Stimulated activated CD4-positive, alpha-beta T cell treated with anti-CD3 and anti-CD28 coated beads, TNF-alpha, amount 100 ng/mL, for 48 hours (primary cell): ENCODE measurements around the gene AOAH.

ENCODE experiments used
- DNase-seq, 3 donors: peaks; one replicate each; pipeline ENCODE4 v3.0.0-alpha.2; 2020; ENCODE audit warnings: low read depth in 3 of 3

AOAH gene, protein sequence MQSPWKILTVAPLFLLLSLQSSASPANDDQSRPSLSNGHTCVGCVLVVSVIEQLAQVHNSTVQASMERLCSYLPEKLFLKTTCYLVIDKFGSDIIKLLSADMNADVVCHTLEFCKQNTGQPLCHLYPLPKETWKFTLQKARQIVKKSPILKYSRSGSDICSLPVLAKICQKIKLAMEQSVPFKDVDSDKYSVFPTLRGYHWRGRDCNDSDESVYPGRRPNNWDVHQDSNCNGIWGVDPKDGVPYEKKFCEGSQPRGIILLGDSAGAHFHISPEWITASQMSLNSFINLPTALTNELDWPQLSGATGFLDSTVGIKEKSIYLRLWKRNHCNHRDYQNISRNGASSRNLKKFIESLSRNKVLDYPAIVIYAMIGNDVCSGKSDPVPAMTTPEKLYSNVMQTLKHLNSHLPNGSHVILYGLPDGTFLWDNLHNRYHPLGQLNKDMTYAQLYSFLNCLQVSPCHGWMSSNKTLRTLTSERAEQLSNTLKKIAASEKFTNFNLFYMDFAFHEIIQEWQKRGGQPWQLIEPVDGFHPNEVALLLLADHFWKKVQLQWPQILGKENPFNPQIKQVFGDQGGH

DNA sequence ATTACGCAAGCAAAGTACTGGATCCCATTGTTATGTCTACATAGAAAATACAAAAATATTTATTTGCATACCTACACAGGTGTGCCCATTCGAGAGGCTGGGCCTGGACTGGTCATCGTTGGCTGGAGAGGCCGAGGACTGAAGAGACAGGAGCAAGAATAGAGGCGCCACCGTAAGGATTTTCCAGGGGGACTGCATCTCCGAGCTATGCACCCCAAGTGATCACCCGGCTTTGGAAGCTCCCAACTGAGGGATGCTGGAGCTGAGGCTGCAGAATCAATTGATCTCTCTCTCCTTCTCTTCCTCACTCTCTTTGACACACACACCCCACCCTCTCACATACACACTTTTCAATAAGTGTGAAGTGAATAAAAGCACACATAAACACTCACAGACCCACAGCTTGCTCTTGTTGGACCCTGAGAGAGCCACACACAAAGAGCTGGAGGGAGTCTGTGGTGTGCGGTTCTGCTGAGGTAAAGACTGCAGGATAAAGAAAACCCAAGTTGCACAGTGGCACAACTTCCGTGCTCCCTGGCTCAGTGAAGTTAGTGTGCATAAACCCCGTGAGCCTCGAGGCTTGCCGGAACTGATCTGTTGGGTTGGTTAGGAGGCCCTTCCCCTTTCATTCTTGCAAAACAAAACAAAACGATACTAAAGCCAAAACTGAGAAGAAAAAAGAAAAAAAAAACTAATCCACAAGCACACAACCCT is at the start of gene AOAH:
Gene AOAH (minus strand): TSS at position 544 of the 714 bp plus-strand sequence. CDS start 346 bp downstream, at position 198.
- peak in 2 of 3 donors; percentile 46 to 70 for DNase-seq

DNA sequence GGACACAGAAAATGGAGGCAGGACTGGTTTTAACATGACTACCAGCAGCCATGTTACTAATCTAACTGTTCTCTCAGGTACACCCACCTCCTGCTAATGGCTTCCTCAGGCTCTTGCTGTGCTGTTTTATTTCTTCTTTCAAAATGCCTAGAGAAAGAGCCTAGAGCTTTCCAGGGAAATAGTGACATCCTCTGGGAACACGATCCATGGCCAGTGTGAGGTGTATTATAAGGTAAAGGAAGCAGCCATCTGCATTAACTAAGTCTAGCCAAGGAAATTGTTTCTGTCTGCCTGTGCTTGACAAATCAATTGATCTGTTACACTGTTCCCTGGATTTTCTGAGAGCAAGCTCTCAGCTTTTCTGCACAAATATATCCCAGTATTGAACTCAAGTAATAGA is 42.2 kb upstream of the AOAH start:
- no peak for DNase-seq

DNA sequence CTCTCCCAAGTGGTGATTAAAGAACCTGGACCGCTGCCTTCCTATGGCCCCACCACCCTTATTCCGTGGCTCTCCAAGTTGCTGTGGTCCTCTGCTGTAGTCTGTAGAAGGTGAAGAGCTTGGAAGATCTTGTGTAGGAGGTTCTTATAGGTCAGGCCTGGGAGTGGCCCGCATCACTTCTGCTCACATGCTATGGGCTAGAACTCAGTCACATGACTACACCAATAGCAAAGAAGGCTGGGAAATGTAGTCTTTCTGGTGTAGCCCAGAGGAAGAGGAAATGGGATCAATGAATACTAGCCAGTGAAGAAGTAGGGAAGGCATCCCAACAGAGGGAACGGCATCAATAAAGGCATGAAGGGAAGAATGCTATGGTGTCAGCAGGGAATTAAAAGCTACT is 41.3 kb upstream of the AOAH start:
- DNase-seq: no peak

DNA sequence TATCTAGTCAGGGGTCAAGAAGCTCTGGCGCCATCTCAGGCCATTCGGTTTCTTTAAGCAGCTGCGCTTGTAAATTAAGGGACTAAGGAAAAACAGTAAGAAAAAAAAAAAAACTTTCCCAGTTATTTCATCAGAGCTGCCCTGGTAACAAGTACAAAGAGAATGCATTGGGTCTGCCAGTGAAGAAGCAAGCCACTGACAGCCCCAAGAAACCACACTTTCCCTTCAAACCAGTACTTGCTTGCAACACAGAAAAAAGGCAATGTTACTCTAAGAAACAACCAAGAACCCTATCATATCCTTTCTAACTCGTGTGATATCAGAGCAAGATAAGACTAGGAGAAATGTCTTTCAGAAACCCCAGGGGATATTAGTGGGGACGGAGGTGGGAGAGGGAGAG is 40.6 kb upstream of the AOAH start:
- DNase-seq: no peak

DNA sequence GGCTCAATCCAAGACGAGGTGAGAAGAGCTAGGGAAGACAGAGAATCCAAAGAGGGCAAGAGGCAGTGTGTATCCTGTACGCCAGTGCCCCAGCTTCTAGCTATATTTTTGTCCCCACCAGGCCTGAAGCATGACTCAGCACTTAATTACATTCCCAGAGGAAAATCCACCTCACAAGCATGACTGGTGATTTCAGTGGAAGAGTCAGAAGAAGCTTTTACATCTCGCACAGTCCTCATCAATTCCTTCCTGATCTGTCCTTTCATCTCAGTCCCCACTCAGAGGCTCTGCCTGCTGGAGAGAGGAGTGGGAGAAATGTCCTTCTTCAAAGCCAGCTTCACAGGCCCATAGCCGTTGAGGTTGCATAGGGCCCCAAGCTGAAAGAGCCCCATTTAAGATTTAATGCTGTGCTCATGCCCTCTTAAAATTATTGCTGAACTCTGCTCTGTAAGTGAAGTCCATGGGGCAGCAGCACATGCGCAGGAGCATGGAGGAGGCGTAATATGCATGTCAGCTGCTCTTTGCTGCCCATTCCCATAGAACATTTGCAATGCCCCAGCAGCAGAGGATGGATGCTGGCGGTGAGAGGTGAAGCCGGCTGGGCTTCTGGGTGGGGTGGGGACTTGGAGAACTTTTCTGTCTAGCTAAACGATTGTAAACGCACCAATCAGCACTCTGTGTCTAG is 39.0 kb upstream of the AOAH start:
- no peak for DNase-seq

DNA sequence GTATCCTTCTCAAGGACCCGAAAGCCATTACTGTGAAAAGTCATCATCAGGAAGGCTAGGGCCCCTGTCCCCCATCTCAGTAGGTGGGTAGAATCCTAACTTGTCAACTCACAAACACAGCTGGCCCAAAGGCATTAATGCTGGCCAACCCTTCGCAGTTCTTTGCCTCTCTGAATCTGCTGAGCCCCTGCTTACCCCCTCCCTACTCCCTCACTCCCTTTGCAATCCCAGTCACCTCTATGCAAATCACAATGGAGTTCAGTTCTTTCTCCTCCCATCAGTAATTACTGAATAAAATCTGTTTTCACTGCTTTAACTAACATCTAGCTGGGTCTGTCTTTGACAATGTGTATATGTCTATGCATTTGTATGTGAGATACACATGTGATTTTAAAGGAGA is 38.1 kb upstream of the AOAH start:
- no peak for DNase-seq

DNA sequence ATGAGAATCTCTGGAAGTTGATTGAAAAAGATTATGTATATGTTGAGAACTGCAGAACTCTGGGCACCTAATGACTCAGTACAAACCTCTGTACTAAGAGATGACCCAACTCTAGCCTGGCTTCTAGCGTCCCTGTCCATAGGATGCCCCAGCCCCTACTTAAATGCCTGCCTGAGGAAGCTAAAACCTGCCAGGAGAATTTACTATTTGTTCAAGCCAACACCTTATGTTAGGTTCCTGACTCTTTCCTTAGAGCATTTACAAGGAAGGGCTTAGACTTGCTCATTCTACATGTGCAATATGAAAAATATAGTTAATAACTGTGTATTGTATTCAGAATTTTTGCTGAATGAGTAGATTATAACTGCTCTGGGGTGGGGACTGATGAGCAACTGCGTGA is 37.5 kb upstream of the AOAH start:
- no peak for DNase-seq

DNA sequence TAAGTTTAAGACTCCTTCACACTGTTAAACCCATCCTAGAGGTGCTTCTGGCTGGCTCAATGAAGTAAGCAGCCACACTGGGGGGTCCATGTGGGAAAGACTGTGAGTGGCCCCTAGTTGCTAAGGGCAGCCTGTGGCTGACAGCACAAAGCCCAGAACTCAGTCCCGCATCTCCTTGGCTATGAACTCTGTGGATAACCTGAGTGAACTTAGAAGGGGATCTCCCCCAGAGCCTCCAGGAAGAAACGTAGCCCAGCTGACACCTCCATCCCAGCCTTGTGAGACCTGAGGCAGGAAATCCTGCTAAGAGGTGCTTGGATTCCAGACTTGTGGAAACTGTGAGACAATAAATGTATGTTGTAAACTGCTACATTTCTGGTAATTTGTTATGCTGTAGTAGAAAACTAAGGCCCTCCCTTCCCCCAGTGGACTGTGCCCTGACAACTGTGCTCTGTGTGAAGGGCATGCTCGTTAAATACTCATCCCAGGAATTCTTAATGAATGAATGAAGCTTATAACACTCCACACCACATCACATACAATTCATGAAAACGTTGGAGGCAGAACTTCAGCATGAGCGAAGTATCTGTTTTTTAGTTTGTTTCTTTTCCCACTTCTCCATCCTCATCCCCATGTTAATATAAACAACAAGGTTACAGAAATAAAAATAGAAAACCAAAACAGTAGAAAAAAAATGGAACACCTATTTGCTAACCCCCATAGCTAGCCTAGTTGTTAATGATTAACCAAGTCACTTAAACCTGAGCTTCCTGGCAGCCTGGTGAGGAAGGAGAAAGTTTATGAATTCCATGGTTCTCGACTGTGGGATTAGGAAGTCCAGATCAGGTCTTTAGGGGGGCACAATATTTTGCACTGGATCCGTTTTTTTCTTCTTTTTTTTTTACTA is 36.8 kb upstream of the AOAH start:
- DNase-seq: no peak

DNA sequence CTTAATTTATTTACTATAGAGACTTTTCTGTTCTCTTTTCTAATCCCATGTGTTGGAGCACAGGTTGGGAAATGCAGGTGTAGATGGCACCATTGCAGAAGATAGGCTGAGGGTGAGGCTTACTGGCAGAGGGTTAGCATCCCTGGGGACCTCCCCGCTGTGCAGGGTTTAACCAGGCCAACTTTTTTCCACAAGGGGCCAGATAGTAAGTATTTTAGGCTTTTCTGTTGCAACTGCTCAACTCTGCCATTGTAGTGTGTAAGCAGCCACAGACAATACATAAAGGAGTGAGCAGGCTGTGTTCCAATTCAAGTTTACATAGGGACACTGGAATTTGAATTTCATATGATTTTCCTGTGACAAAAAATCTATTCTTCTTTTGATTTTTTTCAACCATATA is 34.6 kb upstream of the AOAH start:
- no peak for DNase-seq

DNA sequence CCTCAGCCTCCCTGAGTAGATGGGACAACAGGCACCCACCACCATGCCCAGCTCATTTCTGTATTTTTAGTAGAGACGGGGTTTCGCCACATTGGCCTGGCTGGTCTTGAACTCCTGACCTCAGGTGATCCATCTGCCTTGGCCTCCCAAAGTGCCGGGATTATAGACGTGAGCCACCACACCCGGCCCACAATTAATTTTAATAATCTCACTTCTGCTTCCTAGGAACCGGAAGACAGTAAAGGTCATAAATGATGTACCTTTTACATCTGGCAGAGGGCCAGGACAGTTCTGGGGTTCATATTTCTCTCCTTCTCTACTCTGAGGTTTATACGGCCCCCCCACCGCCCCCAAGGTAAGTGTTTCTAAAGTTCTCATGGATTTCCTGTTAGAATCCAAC is 31.2 kb upstream of the AOAH start:
- no peak for DNase-seq

DNA sequence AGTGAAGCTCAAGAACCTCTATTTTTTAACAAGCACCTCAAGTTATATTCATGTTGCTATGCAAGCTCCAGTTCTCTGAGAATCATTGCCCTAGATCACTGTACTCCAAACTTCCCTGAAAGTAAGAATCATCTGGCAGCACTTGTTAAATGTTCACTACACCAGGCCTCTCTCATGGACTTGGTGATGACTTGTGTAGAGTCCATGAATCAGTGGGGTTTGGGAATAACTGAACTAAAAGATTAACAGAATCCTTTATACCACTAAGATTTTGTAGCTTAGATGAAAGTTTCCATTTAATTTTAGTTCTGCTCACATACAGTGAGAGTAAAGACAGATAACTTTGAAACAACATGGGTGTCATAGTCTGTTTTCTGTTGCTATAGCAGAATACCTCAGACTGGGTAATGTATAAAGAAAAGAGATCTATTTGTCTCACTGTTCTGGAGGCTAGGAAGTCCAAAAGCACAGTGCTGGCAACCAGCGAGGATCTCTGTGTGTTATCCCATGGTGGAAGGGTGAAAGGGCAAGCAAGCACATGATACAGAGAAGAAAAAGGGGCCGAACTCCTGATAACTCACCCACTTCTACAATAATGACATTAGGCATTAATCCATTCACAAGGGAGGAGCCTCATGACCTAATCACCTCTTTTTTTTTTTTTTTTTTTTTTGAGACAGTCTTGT is 27.9 kb upstream of the AOAH start:
- no peak for DNase-seq

DNA sequence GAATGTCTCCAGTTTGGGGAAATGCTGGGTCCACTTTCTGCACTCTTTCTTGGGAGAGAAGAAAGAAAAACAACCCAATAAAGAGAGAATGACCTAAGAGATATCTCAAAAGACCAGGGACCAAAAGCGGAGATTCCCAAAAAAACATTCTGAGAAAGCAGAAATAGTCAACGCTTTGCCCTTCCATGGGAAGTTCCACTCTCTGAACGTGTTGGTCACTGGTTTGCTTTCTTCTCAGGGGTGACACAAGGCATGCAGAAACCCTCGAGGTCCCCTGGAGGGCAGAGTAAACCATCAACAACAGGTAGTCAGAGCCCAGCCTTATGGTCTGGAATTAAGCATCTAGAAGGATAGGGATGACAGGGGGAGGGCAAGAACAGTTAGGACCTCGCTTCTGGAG is 26.2 kb upstream of the AOAH start:
- DNase-seq: no peak

DNA sequence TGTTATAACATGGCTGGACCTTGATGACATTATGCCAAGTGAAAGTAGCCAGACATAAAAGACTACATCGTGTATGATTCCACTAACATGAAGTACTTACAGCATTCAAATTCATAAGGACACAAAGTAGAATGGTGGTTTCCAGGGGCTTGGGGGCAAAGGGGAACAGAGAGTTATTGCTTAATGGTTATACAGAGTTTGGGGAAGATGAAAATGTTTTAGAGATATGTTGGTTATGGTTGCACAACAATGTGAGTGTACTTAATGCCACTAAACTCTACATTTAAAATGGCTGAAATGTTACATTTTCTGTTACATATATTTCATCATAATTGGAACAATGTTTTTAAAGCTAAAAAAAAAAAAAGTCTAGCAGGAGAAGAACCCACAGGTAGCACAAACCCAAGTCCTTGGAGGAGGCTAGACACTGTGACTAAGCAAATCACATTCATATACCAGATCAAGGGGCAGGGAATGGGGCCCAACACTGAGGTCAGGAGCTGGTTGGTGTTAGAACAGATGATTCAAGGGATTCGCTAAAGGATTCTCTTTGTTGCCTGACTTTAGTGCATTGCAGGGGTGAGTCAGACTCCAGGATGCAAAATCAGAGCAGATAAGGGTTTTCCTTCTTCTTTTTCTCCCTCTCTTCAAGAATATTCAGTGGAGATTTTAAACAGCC is 25.1 kb upstream of the AOAH start:
- no peak for DNase-seq

DNA sequence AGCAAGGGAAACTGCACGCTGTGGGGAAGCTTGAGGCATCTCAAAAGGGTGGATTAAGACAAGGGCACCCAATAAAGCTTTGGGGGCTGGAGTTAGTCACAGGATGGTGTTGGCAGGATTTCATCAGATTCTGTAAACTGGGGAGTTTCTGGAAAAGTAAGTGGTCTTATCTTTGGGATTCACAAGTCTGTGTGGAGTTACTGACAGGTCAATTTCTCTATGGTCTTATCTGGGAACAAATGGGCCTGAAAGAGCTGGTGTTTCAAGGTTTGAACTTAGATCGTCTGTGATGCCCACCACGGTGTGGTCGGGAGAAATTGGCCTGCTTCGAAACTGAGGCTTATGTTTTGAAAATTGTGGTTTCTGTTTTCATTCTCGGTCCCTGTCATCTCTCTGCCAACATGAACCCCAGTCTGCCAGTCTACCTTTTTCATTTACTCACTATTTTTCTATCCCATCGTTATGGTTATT is 23.8 kb upstream of the AOAH start:
- DNase-seq: no peak

DNA sequence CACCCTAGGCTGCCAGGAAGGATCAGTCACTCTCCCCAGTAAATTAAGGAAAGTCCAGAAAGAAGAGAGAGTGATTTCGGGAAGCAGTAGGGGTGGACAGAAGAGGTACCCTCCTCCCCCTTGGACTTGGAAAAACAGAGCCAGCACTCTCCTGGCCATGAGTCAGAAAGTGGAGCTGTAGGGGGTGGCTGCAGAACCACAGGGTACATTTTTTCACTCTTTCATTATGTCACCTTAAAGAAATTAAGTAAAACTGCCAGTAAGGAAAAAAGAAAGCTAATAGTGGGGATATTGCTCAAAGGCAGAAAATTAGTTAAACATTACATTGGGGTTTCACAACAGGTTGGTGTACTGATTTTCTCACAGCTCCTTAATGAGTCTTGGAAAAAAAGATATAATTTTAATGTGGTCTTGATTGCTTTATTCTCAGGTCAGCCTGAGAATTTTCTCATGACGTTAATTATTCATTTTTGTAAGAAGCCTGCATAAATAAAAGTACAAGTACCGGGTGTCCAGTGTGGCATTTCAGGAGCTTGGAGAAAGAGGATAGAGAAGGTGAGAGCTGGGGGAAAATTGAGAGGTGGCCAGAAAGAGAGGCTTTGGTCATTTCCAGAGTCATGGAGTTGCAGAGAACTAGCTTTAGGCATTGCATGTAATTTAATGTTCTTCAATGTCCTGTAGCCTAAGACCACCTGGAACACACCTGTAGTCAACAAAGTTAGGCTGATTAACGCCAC is 23.2 kb upstream of the AOAH start:
- DNase-seq: no peak

DNA sequence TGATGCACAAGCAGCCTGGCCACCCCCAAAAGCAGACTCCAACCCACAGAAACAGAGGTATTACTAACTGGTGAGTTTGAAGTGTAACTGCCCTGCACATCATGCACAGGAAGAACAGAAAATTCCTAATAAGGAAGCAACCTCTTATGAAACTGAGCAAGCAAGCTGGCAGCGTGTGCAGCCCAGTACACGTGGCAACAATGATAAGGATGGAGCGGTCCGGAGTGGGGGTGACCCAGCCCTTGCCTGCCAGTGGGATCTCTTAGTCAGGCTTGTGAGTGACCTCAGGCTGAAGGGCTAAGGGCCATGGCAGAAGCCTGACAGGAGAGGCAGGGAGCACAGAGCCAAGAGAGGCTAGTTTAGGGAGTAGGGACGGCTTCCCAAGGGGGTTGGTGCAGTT is 22.1 kb upstream of the AOAH start:
- no peak for DNase-seq

DNA sequence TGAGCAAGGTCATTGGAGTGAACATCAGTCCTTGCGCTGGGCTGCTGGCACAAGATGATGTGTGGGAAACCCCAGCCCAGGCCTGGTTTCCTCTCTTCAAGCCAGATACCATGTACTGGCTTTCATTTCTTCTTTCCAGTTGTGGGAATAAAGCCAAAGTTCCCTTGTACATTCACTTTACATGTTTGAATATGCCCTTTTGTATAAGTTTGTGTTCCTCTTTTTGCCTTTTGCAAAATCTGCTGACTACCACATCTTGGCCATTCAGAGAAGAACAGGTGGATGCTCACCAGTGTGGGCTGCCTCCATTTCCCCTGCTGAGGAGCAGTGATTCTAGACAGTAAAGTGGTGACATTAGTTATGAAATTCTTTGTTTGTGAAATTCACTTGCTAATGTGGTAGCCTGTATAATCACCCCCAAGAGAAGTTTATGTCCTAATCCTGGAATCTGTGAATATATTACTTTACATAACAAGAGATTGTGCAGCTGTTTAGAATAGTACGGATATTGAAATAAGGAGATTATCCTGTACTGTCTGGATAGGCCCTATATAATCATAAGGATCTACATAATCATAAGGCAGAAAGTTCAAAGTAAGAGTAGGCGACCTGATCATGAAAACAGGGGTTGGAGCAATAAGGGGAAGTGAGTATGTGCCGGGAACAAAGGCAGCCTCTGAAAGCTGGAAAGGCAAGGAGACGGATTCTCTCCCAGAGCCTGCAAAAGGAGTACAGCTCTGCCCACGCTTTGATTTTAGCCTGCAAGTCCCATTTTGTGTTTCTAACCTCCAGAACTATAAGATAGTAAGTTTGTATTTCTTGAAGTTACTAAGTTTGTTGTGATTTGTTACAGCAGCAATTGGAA is 18.8 kb upstream of the AOAH start:
- no peak for DNase-seq

DNA sequence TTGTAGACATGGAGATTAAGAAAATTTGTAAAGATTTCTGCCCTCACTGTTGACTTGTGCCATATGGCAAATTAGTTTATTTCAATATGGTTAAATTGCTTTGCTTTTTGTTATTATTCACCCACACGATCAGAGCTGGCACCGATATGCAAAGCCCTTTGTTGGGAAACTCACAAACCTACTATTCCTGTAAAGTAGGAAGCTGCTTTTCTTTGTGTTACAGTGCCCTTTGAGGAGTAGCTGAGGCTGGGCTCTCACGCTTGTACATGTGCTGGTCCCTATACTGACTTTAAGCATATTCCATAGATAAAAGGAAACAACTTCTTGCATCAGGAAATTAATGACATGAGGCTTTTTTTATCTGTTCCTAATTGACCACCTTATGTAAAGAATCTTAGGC is 17.6 kb upstream of the AOAH start:
- DNase-seq: no peak
